PC-9 (cell line): ENCODE measurements around the gene SYNE4. TPM values are rescaled to one million over a fixed set of nuclear protein-coding genes. Genes with fewer than 3 reads are reported as not detected.
"Not testable (repeated sequence)": the region's sequence is repeated elsewhere in the genome, so short reads cannot be mapped to it uniquely, and the experiment has no call there.

Experiments
- BruUV-seq: library from RNA; stranded (reverse); fragments of 400-500 nt; replicated peaks from 2 replicates; lab custom pipeline; 2021; lab: Mats Ljungman, UMichigan
- CTCF ChIA-PET: fragments of 300-600 bp; sonication (Branson Sonifier 250); formaldehyde crosslinking; loops from one replicate; lab custom pipeline; 2022; ENCODE audit warnings: antibody characterized with exemption; lab: Charles Lee
- POLR2A ChIA-PET: fragments of 300-600 bp; sonication (Branson Sonifier 250); formaldehyde crosslinking; loops from one replicate; lab custom pipeline; 2022; ENCODE audit warnings: antibody characterized with exemption; ENCODE audit not compliant: unreplicated experiment; lab: Charles Lee
- DNase-seq, 2 experiments: peaks; one replicate each; pipeline versions ENCODE4 v3.0.0 to v3.0.0-alpha.2; 2015 to 2022; ENCODE audit warnings: mixed read lengths in 1 of 2
- H2AFZ ChIP-seq: fragments of 200-600 bp; sonication (generic); 2 replicates; pipeline ENCODE4 v1.8.1; 2017; ENCODE audit warnings: antibody characterized with exemption
- H3F3A ChIP-seq: fragments of 200-600 bp; sonication (generic); 2 replicates; pipeline ENCODE4 v1.8.1; 2017; ENCODE audit warnings: antibody characterized with exemption, mild to moderate bottlenecking, low read depth; ENCODE audit not compliant: insufficient read depth
- H3K27ac ChIP-seq: fragments of 200-600 bp; sonication (generic); 2 replicates; pipeline ENCODE4 v1.6.1; 2016; ENCODE audit warnings: mixed run types
- H3K27me3 ChIP-seq: fragments of 200-600 bp; sonication (generic); 2 replicates; pipeline ENCODE4 v1.6.1; 2016; ENCODE audit warnings: low read depth, mixed run types; ENCODE audit not compliant: insufficient read depth
- H3K36me3 ChIP-seq: fragments of 200-600 bp; sonication (generic); 2 replicates; pipeline ENCODE4 v1.6.1; 2016; ENCODE audit warnings: low read depth, mixed run types
- H3K4me1 ChIP-seq: fragments of 200-600 bp; sonication (generic); replicated peaks from 2 replicates; pipeline ENCODE4 v1.6.1; 2016; ENCODE audit warnings: mixed run types; ENCODE audit not compliant: insufficient read depth
- H3K4me2 ChIP-seq: fragments of 200-600 bp; sonication (generic); 2 replicates; pipeline ENCODE4 v1.6.1; 2017; ENCODE audit warnings: mixed run types
- H3K4me3 ChIP-seq: fragments of 200-600 bp; sonication (generic); 2 replicates; pipeline ENCODE4 v1.6.1; 2016; ENCODE audit warnings: mixed run types
- H3K79me2 ChIP-seq: fragments of 200-600 bp; sonication (generic); 2 replicates; pipeline ENCODE4 v1.6.1; 2017; ENCODE audit warnings: low read depth, mixed run types
- H3K9me2 ChIP-seq: fragments of 200-600 bp; sonication (generic); 2 replicates; pipeline ENCODE4 v1.8.1; 2017; ENCODE audit warnings: mild to moderate bottlenecking; ENCODE audit not compliant: insufficient read depth
- H3K9me3 ChIP-seq: fragments of 200-600 bp; sonication (generic); 2 replicates; pipeline ENCODE4 v1.8.1; 2016; ENCODE audit warnings: low read depth; ENCODE audit not compliant: insufficient read depth
- H4K20me1 ChIP-seq: fragments of 200-600 bp; sonication (generic); 2 replicates; pipeline ENCODE4 v1.8.1; 2017; ENCODE audit not compliant: insufficient read depth
- EZH2 ChIP-seq: fragments of 200-600 bp; sonication (generic); IDR thresholded peaks from 2 replicates; pipeline ENCODE4 v1.8.0; 2017; ENCODE audit warnings: antibody characterized with exemption, low read depth
- intact Hi-C: fragments of 100-400 bp; cut with micrococcal nuclease; formaldehyde crosslinking; loops from one replicate; pipeline ENCODE4 v1.10.0; 2022; ENCODE audit not compliant: unreplicated experiment
- total RNA-seq: library from RNA; stranded (reverse); gene quantifications from 2 replicates; pipeline ENCODE4 v1.2.3, GENCODE V29; 2021
- TF ChIP-seq, protein P1 (sequence below): fragments of 200-600 bp; sonication (generic); conservative IDR thresholded peaks from 2 replicates; pipeline ENCODE4 v1.6.1; 2017; ENCODE audit warnings: mixed run types, antibody characterized with exemption, mild to moderate bottlenecking, moderate library complexity

Gene SYNE4
- total RNA-seq, 1 experiment from 2014 or later, result 39.5 TPM

DNA sequence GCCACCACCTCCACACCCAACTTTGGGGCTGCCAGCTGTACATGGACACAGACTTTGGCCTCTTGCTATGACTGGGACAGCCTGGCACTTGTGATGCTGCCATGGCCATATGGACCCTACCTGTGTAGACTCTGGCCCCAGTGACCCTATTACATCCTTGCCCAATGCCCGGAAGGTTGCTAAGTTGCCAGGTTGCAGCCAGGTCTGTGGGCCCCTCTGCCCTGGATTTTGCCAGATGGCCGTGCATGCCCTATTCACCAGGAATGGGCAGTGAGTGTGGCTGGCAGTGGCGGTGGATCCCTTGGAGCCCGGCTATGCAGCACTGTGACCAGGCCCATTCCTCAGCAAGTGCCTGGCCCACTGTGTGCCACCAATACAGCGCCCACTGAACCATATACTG, 22.5 kb downstream of the SYNE4 start:
- Histone ChIP-seq H3K9me3 (no peaks in the 10 kb centered on the region; the same call in 1 of the 2 replicates), H3K4me3 (no peak overlapping the region), H3K27ac (no peak overlapping the region), H3K79me2 (no peaks in the 10 kb centered on the region), H3K9me2 (no peaks in the 10 kb centered on the region), H3K27me3 (peaks cover 77% of the 10 kb centered on the region), H4K20me1 (no peaks in the 10 kb centered on the region), H3K36me3 (no peaks in the 10 kb centered on the region), H3K4me2 (no peak overlapping the region), H3K4me1 (no peaks in the 10 kb centered on the region), H2AFZ (no peak overlapping the region), H3F3A (no peaks in the 10 kb centered on the region)
- DNase-seq, result no peak
- CTCF ChIA-PET, result no interaction called here
- POLR2A ChIA-PET, result no interaction called here
- intact Hi-C loops, result no loop called here
- no TSS peak for BruUV-seq
- TF ChIP-seq, protein P1, sequence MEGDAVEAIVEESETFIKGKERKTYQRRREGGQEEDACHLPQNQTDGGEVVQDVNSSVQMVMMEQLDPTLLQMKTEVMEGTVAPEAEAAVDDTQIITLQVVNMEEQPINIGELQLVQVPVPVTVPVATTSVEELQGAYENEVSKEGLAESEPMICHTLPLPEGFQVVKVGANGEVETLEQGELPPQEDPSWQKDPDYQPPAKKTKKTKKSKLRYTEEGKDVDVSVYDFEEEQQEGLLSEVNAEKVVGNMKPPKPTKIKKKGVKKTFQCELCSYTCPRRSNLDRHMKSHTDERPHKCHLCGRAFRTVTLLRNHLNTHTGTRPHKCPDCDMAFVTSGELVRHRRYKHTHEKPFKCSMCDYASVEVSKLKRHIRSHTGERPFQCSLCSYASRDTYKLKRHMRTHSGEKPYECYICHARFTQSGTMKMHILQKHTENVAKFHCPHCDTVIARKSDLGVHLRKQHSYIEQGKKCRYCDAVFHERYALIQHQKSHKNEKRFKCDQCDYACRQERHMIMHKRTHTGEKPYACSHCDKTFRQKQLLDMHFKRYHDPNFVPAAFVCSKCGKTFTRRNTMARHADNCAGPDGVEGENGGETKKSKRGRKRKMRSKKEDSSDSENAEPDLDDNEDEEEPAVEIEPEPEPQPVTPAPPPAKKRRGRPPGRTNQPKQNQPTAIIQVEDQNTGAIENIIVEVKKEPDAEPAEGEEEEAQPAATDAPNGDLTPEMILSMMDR, result no peak
- TF ChIP-seq EZH2, result no peak

DNA sequence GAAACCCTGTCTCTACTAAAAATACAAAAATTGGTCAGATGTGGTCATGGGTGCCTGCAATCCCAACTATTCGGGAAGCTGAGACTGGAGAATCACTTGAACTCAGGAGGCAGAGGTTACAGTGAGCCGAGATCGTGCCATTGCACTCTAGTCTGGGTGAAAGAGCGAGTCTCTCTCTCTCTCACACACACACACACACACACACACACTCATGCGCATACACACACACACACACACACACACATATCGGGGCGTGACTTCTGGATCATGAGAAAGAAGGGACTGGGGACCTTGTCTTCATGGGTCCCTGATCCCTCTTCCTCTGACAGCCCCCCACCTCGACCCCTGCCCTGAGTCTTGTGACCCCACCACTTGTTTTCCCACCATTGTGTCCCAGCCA, 25.4 kb downstream of the SYNE4 start:
- no peak overlapping the region for H3K4me3 ChIP-seq
- H3K9me2 ChIP-seq, result no peaks in the 10 kb centered on the region
- H3K27ac ChIP-seq, result no peak overlapping the region
- POLR2A ChIA-PET, result interaction anchor here (0.6 kb wide), 1 partner anchor 11 kb away, joined by 4 read pairs; no protein-coding TSS in a partner anchor
- no peak for DNase-seq
- no peaks in the 10 kb centered on the region for H3K36me3 ChIP-seq
- H3K4me1 ChIP-seq, result no peaks in the 10 kb centered on the region
- no peaks in the 10 kb centered on the region for H3K79me2 ChIP-seq
- CTCF ChIA-PET, result no interaction called here
- no peaks in the 10 kb centered on the region for H3K9me3 ChIP-seq
- H4K20me1 ChIP-seq, result no peaks in the 10 kb centered on the region
- no peak overlapping the region for H3K4me2 ChIP-seq
- no peak overlapping the region for H2AFZ ChIP-seq
- intact Hi-C loops, result no loop called here
- no peak for TF ChIP-seq EZH2
- TF ChIP-seq, protein P1, result no peak
- no peaks in the 10 kb centered on the region for H3F3A ChIP-seq
- no TSS peak for BruUV-seq
- H3K27me3 ChIP-seq, result peaks cover 96% of the 10 kb centered on the region

DNA sequence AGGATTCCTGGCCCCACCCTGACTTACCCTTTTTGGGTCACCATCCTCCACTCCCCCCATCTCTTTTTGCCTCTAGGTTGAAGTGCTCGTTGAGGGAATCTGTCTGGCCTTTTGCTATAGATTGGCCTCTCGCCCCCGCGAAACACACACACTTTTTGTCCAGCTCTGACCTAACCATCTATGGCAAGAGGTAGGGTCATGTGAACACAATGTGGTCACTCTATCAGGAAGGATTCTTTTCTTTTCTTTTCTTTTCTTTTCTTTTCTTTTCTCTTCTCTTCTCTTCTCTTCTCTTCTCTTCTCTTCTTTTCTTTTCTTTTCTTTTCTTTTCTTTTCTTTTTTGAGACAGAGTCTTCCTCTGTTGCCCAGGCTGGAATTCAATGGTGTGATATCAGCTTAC, 27.6 kb downstream of the SYNE4 start:
- H3K36me3 ChIP-seq, H3K4me2 ChIP-seq, BruUV-seq, H3K9me3 ChIP-seq, intact Hi-C loops, H3K9me2 ChIP-seq, DNase-seq, H3K79me2 ChIP-seq, H3K4me1 ChIP-seq, H3F3A ChIP-seq, CTCF ChIA-PET, H3K27ac ChIP-seq, POLR2A ChIA-PET, H3K4me3 ChIP-seq, H4K20me1 ChIP-seq, H2AFZ ChIP-seq: not testable (repeated sequence)
- H3K27me3 ChIP-seq, result peaks cover 96% of the 10 kb centered on the region

DNA sequence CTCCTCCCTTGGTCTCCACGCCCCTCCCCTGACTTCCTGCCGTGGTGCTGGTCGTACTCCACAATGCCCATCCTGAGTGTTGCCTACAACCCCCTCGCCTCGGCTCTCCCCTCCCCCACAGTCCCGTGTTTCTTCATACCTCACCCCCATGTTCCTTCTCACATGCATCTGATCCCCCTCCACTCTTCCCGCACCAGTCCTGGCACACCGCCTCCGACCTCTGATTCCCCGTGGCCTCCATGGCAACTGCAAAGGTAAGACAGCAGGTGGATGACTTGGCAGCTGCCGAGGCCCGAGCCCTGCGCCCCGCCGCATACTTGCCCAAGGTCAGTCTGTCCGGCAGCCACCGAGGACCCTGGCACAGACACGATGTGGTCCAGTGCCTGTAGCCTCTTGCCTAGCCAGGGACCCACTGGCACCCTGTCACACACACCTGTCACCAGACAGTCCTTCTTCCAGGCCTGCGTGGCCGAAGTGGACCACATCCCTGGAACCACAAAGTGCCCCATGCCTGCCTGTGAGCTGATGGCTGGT, 29.7 kb downstream of the SYNE4 start:
- intact Hi-C loops, result no loop called here
- no peaks in the 10 kb centered on the region for H3K79me2 ChIP-seq
- no peaks in the 10 kb centered on the region for H4K20me1 ChIP-seq
- no peak overlapping the region for H2AFZ ChIP-seq
- ChIA-PET POLR2A (no interaction called here), CTCF (no interaction called here)
- no TSS peak for BruUV-seq
- no peaks in the 10 kb centered on the region for H3F3A ChIP-seq
- no peak for DNase-seq
- TF ChIP-seq, protein P1, result no peak
- TF ChIP-seq EZH2, result no peak
- H3K27me3 ChIP-seq, result peaks cover 89% of the 10 kb centered on the region
- H3K27ac ChIP-seq, result no peak overlapping the region
- no peak overlapping the region for H3K4me2 ChIP-seq
- no peak overlapping the region for H3K4me3 ChIP-seq
- H3K4me1 ChIP-seq, result no peaks in the 10 kb centered on the region
- no peaks in the 10 kb centered on the region for H3K36me3 ChIP-seq
- no peaks in the 10 kb centered on the region for H3K9me3 ChIP-seq
- H3K9me2 ChIP-seq, result no peaks in the 10 kb centered on the region
